GM18508 (cell line): ENCODE results near the gene CCIN.

Experiments used
- ATAC-seq: cut with Tn5 transposase; IDR thresholded peaks from one replicate; pipeline ENCODE4 v1.9.1; 2021; ENCODE audit warnings: moderate number of reproducible peaks; ENCODE audit not compliant: insufficient read depth, unreplicated experiment

The CCIN gene

GRCh38 chr9:36187414-36187813, 18.2 kb downstream of the CCIN start:
- no peak for ATAC-seq

- no peak for ATAC-seq
These were observed 19.0 kb downstream of the CCIN start for GRCh38 chr9:36188212-36188611.

GRCh38 chr9:36189976-36190375, 20.8 kb downstream of the CCIN start:
- ATAC-seq: no peak

GRCh38 chr9:36190388-36191289, 21.5 kb downstream of the CCIN start, which contains the start of gene CLTA:
TSS of gene CLTA (plus strand) at chr9:36190921. CDS start at chr9:36191057, 136 bp downstream.
- ATAC-seq: peak; percentile 88

GRCh38 chr9:36191290-36191645, 22.1 kb downstream of the CCIN start:
- no peak for ATAC-seq

GRCh38 chr9:36191686-36192085, 22.5 kb downstream of the CCIN start:
- no peak for ATAC-seq

GRCh38 chr9:36192196-36192595, 23.0 kb downstream of the CCIN start:
- no peak for ATAC-seq

- no peak for ATAC-seq
These were observed 23.8 kb downstream of the CCIN start for GRCh38 chr9:36193023-36193422.

- ATAC-seq: no peak
These were observed 25.3 kb downstream of the CCIN start for GRCh38 chr9:36194326-36195000.

GRCh38 chr9:36204906-36205547, 35.8 kb downstream of the CCIN start:
- no peak for ATAC-seq

- ATAC-seq: no peak
These were observed 37.8 kb downstream of the CCIN start for GRCh38 chr9:36207016-36207415.

GRCh38 chr9:36207546-36208012, 38.4 kb downstream of the CCIN start:
- ATAC-seq: no peak

- no peak for ATAC-seq
These were observed 39.5 kb downstream of the CCIN start for GRCh38 chr9:36208521-36209253.

- ATAC-seq: no peak
These were observed 41.5 kb downstream of the CCIN start for GRCh38 chr9:36210722-36211121.

GRCh38 chr9:36211510-36211909, 42.3 kb downstream of the CCIN start:
- ATAC-seq: no peak

GRCh38 chr9:36213387-36213786, 44.2 kb downstream of the CCIN start:
- no peak for ATAC-seq

GRCh38 chr9:36213989-36214388, 44.8 kb downstream of the CCIN start:
- ATAC-seq: no peak

GRCh38 chr9:36214571-36214970, 45.4 kb downstream of the CCIN start:
- no peak for ATAC-seq

- no peak for ATAC-seq
These were observed 48.2 kb downstream of the CCIN start for GRCh38 chr9:36217256-36217968.

- no peak for ATAC-seq
These were observed 48.8 kb downstream of the CCIN start for GRCh38 chr9:36218011-36218410.
